Activated T-cell treated with anti-CD3 and anti-CD28 coated beads, Interleukin-2, amount 50 U/mL, for 4 hours (primary cell): Measurements from ENCODE around the gene ZDHHC17. TPM values are rescaled to one million over a fixed set of nuclear protein-coding genes. Genes with fewer than 3 reads are reported as not detected.
"Not testable (repeated sequence)": the region's sequence is repeated elsewhere in the genome, so short reads cannot be mapped to it uniquely, and the experiment has no call there.

Experiments
- ATAC-seq, 2 donors: fragments of 200-7000 bp; cut with Tn5 transposase; one replicate each; pipeline ENCODE4 v1.10.0; 2021
- DNase-seq: peaks from one replicate; pipeline ENCODE4 v3.0.0-alpha.2; 2020
- H3K27me3 Mint-ChIP-seq: one replicate; pipeline ENCODE4 v1.8.0; 2021; ENCODE audit warnings: low read depth, mixed read lengths
- H3K36me3 Mint-ChIP-seq: one replicate; pipeline ENCODE4 v1.8.0; 2022; ENCODE audit warnings: mixed read lengths; ENCODE audit not compliant: insufficient read depth
- H3K4me1 Mint-ChIP-seq: one replicate; pipeline ENCODE4 v1.8.0; 2021; ENCODE audit warnings: low read depth, mixed read lengths
- H3K4me3 Mint-ChIP-seq: one replicate; pipeline ENCODE4 v1.8.0; 2021; ENCODE audit warnings: mild to moderate bottlenecking, moderate library complexity, mixed read lengths
- H3K9me3 Mint-ChIP-seq: one replicate; pipeline ENCODE4 v1.8.0; 2021; ENCODE audit warnings: mixed read lengths
- total RNA-seq, 3 donors: library from RNA; stranded (reverse); gene quantifications; one replicate each; pipeline ENCODE4 v1.2.1, GENCODE V29; 2021

ZDHHC17 gene
- total RNA-seq, 3 donors from 2014 or later: 20.5 to 28.1 (median 25.4) TPM

- DNase-seq: no peak
- no peaks in the 10 kb centered on the region for H3K9me3 Mint-ChIP-seq
- H3K4me1 Mint-ChIP-seq: no peaks in the 10 kb centered on the region
- H3K27me3 Mint-ChIP-seq: peaks cover 2% of the 10 kb centered on the region
- H3K4me3 Mint-ChIP-seq: no peak overlapping the region
- no peak for ATAC-seq
- H3K36me3 Mint-ChIP-seq: no peaks in the 10 kb centered on the region
Observed at GRCh38 chr12:76746516-76746915, 17.4 kb upstream of the ZDHHC17 start.

DNA sequence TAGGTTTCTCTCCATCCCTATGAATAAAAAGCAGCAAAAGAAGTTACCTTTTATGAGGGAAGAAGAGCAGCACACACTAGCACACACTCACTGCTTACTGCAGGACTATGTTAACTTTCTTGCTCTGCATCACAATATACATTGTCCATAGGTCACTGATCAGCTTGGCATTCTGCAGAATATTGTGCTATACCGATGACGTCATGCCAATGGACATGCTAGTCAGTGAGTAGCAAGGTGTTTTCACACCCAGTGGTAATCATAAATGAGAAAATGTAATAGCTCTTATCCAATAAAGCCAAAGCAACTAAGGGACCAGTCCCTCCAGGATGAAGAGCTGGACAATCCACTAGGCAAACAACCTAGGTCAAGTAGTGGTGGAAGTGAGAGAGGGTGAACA lies 16.7 kb upstream of the ZDHHC17 start:
- H3K36me3 Mint-ChIP-seq: no peaks in the 10 kb centered on the region
- H3K9me3 Mint-ChIP-seq: no peaks in the 10 kb centered on the region
- H3K4me3 Mint-ChIP-seq: no peak overlapping the region
- ATAC-seq (no peak), DNase-seq (no peak)
- H3K27me3 Mint-ChIP-seq: no peaks in the 10 kb centered on the region
- H3K4me1 Mint-ChIP-seq: no peaks in the 10 kb centered on the region

GRCh38 chr12:76755829-76756379 lies 8.0 kb upstream of the ZDHHC17 start:
- H3K9me3 Mint-ChIP-seq: no peaks in the 10 kb centered on the region
- no peaks in the 10 kb centered on the region for H3K4me1 Mint-ChIP-seq
- H3K4me3 Mint-ChIP-seq: no peak overlapping the region
- DNase-seq (no peak), ATAC-seq (no peak)
- H3K36me3 Mint-ChIP-seq: no peaks in the 10 kb centered on the region
- H3K27me3 Mint-ChIP-seq: peaks cover 4% of the 10 kb centered on the region

DNA sequence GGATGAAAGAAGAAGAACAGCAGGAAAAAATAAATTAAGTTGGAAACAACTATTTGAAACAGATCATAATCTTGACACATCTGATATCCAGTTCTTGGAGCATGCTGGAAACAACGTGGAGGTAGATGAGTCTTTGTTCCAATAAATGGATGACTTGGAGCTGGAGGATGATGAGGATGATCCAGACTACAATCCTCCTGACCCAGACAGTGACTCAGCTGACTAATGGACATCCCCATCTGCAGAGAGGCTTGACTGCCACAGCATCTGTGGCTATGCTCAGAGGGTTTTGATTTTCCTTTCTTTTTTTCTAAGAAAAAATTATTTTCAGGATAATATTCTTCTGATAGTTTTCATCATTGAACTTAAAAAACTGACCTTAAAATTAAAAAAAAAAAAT lies 6.2 kb upstream of the ZDHHC17 start:
- H3K27me3 Mint-ChIP-seq: peaks cover 4% of the 10 kb centered on the region
- no peaks in the 10 kb centered on the region for H3K36me3 Mint-ChIP-seq
- no peak overlapping the region for H3K4me3 Mint-ChIP-seq
- no peaks in the 10 kb centered on the region for H3K9me3 Mint-ChIP-seq
- ATAC-seq: no peak
- peaks cover under 1% of the 10 kb centered on the region for H3K4me1 Mint-ChIP-seq
- DNase-seq: no peak

DNA sequence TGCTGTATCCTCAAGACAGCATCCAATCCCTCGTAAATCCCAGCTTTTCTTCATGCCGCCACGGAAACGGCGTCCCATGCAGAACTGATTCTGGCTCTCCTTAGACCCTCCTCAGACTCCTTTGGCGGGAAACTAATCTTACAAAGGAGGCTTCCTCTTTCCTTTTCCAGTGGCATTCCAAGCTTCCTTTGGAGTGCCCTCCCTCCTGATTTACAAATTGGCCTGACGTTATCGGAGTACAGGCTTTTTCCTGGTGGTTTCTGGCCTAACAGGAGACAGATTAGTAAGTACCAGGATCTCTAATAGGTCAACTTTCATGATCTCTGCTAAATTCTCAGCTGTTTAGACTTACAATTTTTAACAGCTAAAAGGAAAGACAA lies 1.3 kb upstream of the ZDHHC17 start:
- ATAC-seq (no peak), DNase-seq (no peak)
- Mint-ChIP-seq H3K36me3 (no peaks in the 10 kb centered on the region), H3K27me3 (no peaks in the 10 kb centered on the region), H3K9me3 (no peaks in the 10 kb centered on the region), H3K4me3 (peak overlapping the region; percentile 97), H3K4me1 (peaks cover 35% of the 10 kb centered on the region)

GRCh38 chr12:76764856-76765255 lies 941 bp downstream of the ZDHHC17 start:
- no peak for DNase-seq

DNA sequence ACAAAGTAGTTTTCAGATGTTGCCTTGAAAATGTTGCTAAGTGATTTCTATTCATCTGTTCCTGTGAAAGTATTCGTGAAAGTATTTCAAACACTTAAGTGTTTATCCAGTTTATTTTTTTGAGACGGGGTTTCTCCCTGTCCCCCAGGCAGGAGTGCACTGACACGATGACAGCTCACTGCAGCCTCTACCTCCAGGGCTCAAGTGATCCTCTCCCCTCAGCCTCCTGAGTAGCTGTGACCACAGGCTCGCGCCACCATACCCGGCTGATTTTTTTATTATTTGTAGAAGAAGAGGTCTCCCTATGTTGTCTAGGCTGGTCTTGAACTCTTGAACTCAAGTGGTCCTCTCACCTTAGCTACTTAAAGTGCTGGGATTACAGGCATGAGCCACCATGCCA lies 1.7 kb downstream of the ZDHHC17 start:
- Mint-ChIP-seq H3K4me3 (peak overlapping the region; percentile 97), H3K27me3 (no peaks in the 10 kb centered on the region), H3K36me3 (no peaks in the 10 kb centered on the region), H3K9me3 (no peaks in the 10 kb centered on the region), H3K4me1 (peaks cover 53% of the 10 kb centered on the region)
- no peak for DNase-seq
- ATAC-seq: no peak

More at GRCh38 chr12:76764856-76765255, 941 bp downstream of the ZDHHC17 start:
- H3K4me1 Mint-ChIP-seq: peaks cover 48% of the 10 kb centered on the region
- H3K9me3 Mint-ChIP-seq: no peaks in the 10 kb centered on the region
- H3K36me3 Mint-ChIP-seq: no peaks in the 10 kb centered on the region
- ATAC-seq: no peak
- peak overlapping the region; percentile 97 for H3K4me3 Mint-ChIP-seq
- no peaks in the 10 kb centered on the region for H3K27me3 Mint-ChIP-seq

DNA sequence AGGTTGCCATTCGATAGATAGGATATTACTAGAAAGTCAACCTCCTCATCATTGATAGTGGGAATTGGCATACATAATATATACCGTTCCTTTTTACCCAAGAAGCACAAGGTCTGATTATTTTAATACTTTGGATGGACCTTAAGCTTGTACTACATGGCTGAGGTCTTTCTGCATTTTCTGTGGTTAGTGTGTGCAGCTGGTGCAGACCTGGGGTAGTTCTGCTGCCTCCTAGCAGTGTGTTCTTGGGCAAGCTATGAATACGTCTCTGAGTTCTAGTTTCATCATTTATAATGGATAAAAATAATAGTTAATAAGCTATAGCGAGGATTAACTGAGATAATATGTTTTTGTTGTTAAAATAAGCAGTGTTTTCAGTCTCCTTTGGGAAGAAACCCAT lies 2.2 kb downstream of the ZDHHC17 start:
- Mint-ChIP-seq H3K27me3 (no peaks in the 10 kb centered on the region), H3K9me3 (no peaks in the 10 kb centered on the region), H3K36me3 (no peaks in the 10 kb centered on the region), H3K4me1 (peaks cover 53% of the 10 kb centered on the region), H3K4me3 (peak overlapping the region; percentile 97)
- DNase-seq (no peak), ATAC-seq (no peak)

DNA sequence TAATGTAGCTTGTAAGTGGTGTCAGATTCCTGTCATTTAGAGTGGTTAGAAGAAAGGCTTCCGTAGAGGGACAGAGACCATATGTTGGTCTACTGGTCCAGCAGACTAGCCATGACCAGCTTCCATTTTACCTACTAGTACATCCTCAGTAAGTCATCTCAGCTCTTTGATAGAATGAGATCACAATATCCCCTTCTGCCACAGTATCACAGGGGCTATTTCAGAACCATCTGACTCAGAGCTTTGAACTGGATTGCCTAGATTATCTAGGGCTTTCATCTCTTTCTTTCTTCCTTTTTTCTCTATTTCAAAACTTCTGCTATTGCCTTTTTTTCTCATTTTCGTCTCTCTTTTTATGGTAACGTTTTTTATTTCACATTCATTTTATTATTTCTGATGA lies 4.7 kb downstream of the ZDHHC17 start:
- H3K4me1 Mint-ChIP-seq: peaks cover 62% of the 10 kb centered on the region
- H3K27me3 Mint-ChIP-seq: no peaks in the 10 kb centered on the region
- H3K4me3 Mint-ChIP-seq: no peak overlapping the region
- no peaks in the 10 kb centered on the region for H3K9me3 Mint-ChIP-seq
- DNase-seq (no peak), ATAC-seq (no peak)
- peaks cover 11% of the 10 kb centered on the region for H3K36me3 Mint-ChIP-seq

GRCh38 chr12:76777765-76778216 lies 13.9 kb downstream of the ZDHHC17 start:
- Mint-ChIP-seq H3K27me3 (no peaks in the 10 kb centered on the region), H3K4me3 (no peak overlapping the region), H3K4me1 (peaks cover 72% of the 10 kb centered on the region), H3K9me3 (peaks cover 5% of the 10 kb centered on the region), H3K36me3 (peaks cover 14% of the 10 kb centered on the region)
- ATAC-seq: peak in 1 of 2 donors; percentile 43
- no peak for DNase-seq

GRCh38 chr12:76778364-76778763 lies 14.4 kb downstream of the ZDHHC17 start:
- ATAC-seq: no peak
- H3K9me3 Mint-ChIP-seq: peaks cover 5% of the 10 kb centered on the region
- no peak for DNase-seq
- no peak overlapping the region for H3K4me3 Mint-ChIP-seq
- H3K4me1 Mint-ChIP-seq: peaks cover 70% of the 10 kb centered on the region
- H3K36me3 Mint-ChIP-seq: peaks cover 10% of the 10 kb centered on the region
- no peaks in the 10 kb centered on the region for H3K27me3 Mint-ChIP-seq

DNA sequence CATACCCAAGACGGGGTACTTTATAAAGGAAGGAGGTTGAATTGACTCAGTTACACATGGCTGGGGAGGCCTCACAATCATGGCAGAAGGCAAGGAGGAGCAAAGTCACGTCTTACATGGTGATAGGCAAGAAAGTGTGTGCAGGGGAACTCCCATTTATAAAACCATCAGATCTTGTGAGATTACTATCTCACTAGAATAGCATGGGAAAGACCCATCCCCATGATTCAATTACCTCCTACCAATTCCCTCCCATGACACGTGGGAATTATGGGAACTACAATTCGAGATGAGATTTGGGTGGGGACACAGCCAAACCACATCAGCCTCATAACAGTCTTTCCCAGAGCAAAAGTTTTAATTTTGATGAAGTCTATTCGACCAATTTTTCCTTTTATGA lies 15.4 kb downstream of the ZDHHC17 start:
- not testable (repeated sequence) for H3K27me3 Mint-ChIP-seq, ATAC-seq, DNase-seq, H3K9me3 Mint-ChIP-seq, H3K36me3 Mint-ChIP-seq, H3K4me3 Mint-ChIP-seq
- peaks cover 71% of the 10 kb centered on the region for H3K4me1 Mint-ChIP-seq

DNA sequence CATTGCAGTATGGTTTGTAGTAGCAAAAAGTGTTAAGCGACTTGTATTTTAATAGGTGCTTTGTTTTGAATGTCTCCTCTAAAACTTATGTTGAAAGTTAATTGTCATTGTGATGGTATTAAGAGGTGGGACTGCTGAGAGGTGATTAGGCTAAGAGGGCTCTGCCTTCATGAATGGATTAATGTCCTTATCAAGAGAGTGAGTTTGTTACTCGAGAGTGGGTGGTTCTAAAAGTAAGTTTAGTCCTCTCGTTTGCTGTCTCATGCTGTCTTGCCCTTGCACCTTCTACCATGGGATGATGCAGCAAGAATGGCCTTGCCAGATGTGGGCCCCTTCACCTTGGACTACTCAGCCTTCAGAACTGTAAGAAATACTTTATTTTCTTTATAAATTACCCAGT lies 17.4 kb downstream of the ZDHHC17 start:
- Mint-ChIP-seq H3K4me1 (peaks cover 68% of the 10 kb centered on the region), H3K36me3 (peaks cover 16% of the 10 kb centered on the region), H3K27me3 (no peaks in the 10 kb centered on the region), H3K4me3 (no peak overlapping the region), H3K9me3 (peaks cover 5% of the 10 kb centered on the region)
- ATAC-seq (no peak), DNase-seq (no peak)

DNA sequence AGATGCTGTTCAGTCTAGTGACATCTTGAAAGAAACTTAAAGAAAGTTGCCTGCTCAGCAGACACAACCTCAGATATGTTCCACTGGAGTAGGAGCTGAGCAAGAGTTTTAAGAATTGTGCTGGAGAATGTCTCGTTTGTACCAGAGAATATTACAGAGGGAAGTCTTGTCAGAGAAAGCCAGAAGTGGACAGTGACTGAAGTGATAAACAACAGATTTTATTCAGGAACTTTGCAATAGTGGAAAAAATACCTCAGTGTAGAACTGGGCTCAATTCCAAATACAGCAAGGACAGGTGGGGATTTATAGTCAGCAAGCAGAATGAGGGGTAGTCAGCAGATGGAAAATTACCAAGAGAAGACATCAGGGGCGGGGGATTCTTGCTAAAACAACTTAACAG lies 18.6 kb downstream of the ZDHHC17 start:
- no peak for ATAC-seq
- Mint-ChIP-seq H3K4me1 (peaks cover 59% of the 10 kb centered on the region), H3K4me3 (no peak overlapping the region), H3K27me3 (no peaks in the 10 kb centered on the region), H3K9me3 (peaks cover 10% of the 10 kb centered on the region), H3K36me3 (peaks cover 20% of the 10 kb centered on the region)
- DNase-seq: no peak

GRCh38 chr12:76784600-76785051 lies 20.7 kb downstream of the ZDHHC17 start:
- ATAC-seq: no peak
- H3K4me1 Mint-ChIP-seq: peaks cover 46% of the 10 kb centered on the region

More at GRCh38 chr12:76784600-76785051, 20.7 kb downstream of the ZDHHC17 start:
- peaks cover 5% of the 10 kb centered on the region for H3K9me3 Mint-ChIP-seq
- H3K36me3 Mint-ChIP-seq: peaks cover 18% of the 10 kb centered on the region
- no peak for DNase-seq
- H3K27me3 Mint-ChIP-seq: no peaks in the 10 kb centered on the region
- H3K4me3 Mint-ChIP-seq: no peak overlapping the region
